ENCODE measurements around the gene WDR27. TPM values are rescaled to one million over a fixed set of nuclear protein-coding genes. Genes with fewer than 3 reads are reported as not detected.

Gene WDR27
- total and polyA plus RNA-seq, 10 of the 15 experiments (the other 5 are each of a cell fraction or from before 2014, with no cell fraction given): 1.9 to 33.2 (median 19.0) TPM

GRCh38 chr6:169701311-169701953 lies 397 bp downstream of the WDR27 start:
- Histone ChIP-seq H3K4me2 (ENCODE audit: control insufficient read depth, insufficient read depth) (peak overlapping the region; percentile 57), H3K4me1 (ENCODE audit: control insufficient read depth, insufficient read depth, low read length) (peaks cover 7% of the 10 kb centered on the region), H3K4me3 (peak overlapping the region; percentile 99), H2AFZ (ENCODE audit: control insufficient read depth, low read depth, low read length) (peak overlapping the region; percentile 95), H3K9me3 (replicated peaks; ENCODE audit: control insufficient read depth, insufficient read depth, low read length) (no peaks in the 10 kb centered on the region; the same call in 2 of the 3 replicates), H3K27me3 (replicated peaks in 1 of 2; ENCODE audit: control insufficient read depth in 2 of 2, insufficient read depth in 2 of 2, low read length in 1 of 2) (no peaks in the 10 kb centered on the region), H3K36me3 (ENCODE audit: control insufficient read depth in 2 of 2, insufficient read depth in 2 of 2, low read length in 1 of 2) (peaks cover 0 to 4% of the 10 kb centered on the region in 2 experiments; a peak in 3 of 4 replicates), H3K27ac (ENCODE audit: control insufficient read depth, insufficient read depth) (peak overlapping the region; percentile 70), H3K79me2 (ENCODE audit: control insufficient read depth, insufficient read depth, low read length) (peaks cover 46% of the 10 kb centered on the region), H3K9ac (ENCODE audit: control insufficient read depth, insufficient read depth, low read length) (peak overlapping the region; percentile 61), H4K20me1 (ENCODE audit: control insufficient read depth, insufficient read depth) (no peaks in the 10 kb centered on the region)
- SMC1A ChIA-PET (ENCODE audit: uncharacterized antibody, unreplicated experiment): interaction anchor here (1.6 to 5.6 kb wide), 2 partner anchors 16 to 22 kb away, joined by 7 to 39 read pairs; no protein-coding TSS in a partner anchor
- no peak for DNase-seq (ENCODE audit: low read depth, low spot score)
- POLR2A ChIA-PET: interaction anchor here (0.5 to 5.3 kb wide), 9 partner anchors 9 to 1857 kb away, joined by 3 to 32 read pairs (median 4); partner anchors contain the start of genes DYNLT2, ERMARD and PHF10
- RAD21 ChIA-PET (ENCODE audit: unreplicated experiment): interaction anchor here (0.6 to 2.3 kb wide), 6 partner anchors 18 to 51 kb away, joined by 3 to 9 read pairs (median 4); no protein-coding TSS in a partner anchor
- CTCF ChIA-PET: interaction anchor here (0.9 to 1.6 kb wide), 4 partner anchors 9 to 24 kb away, joined by 3 to 6 read pairs (median 5); no protein-coding TSS in a partner anchor
- in situ Hi-C loops (cut with MboI): loop anchor here (5.0 kb wide), 1 partner anchor 851 kb away; the partner anchor contains the start of genes PSMB1 and TBP
- ATAC-seq: peak; percentile 13
- intact Hi-C loops (cut with micrococcal nuclease; ENCODE audit: unreplicated experiment): loop anchor here (5.0 kb wide), 2 partner anchors 611 to 851 kb away; partner anchors contain the start of genes PSMB1 and TBP
- BruUV-seq (replicated peaks): TSS peak; percentile 88
- no peak for FAIRE-seq
- 1% methylated on average over 53 of the region's 54 CpGs for WGBS (ENCODE audit: insufficient coverage, insufficient replicate concordance, low lambda C conversion rate, missing lambda C conversion rate)
- TF ChIP-seq ZNF24 (IDR thresholded peaks at IDR 0.05) (no peak), CHD2 (IDR thresholded peaks at IDR 0.05; ENCODE audit: borderline replicate concordance, low read depth, low read length) (no peak), RB1 (IDR thresholded peaks at IDR 0.05; ENCODE audit: borderline replicate concordance) (no peak), KAT2A (conservative IDR thresholded peaks at IDR 0.05; ENCODE audit: control insufficient read depth, low read depth, low read length) (no peak), ZZZ3 (IDR thresholded peaks at IDR 0.05; ENCODE audit: control insufficient read depth, insufficient read length, low read depth) (no peak), POLR2AphosphoS2 (IDR thresholded peaks at IDR 0.05; ENCODE audit: low read depth, low read length) (no peak), YBX1 (IDR thresholded peaks at IDR 0.05) (no peak), ZNF592 (IDR thresholded peaks at IDR 0.05) (no peak), PRDM15 (CRISPR knock-in tag; IDR thresholded peaks at IDR 0.05) (no peak), PAX5 (IDR thresholded peaks at IDR 0.05; ENCODE audit: borderline replicate concordance, low read depth, low read length) (peak; percentile 7; the same call in 1 of the 2 replicates), SKIL (IDR thresholded peaks at IDR 0.05; ENCODE audit: low read depth, poor library complexity, severe bottlenecking) (no peak), JUND (IDR thresholded peaks at IDR 0.05; ENCODE audit: low read depth, low read length) (no peak), RCOR1 (conservative IDR thresholded peaks at IDR 0.05; ENCODE audit: low read depth, low read length) (no peak)
